ENCODE results near the gene ASTN2. TPM values are rescaled to one million over a fixed set of nuclear protein-coding genes. Genes with fewer than 3 reads are reported as not detected.

The ASTN2 gene
- total RNA-seq, 1 experiment from 2014 or later, result 25.2 TPM

GRCh38 chr9:117315236-117315635 is 99.6 kb downstream of the ASTN2 start:
- DNase-seq (ENCODE audit: low spot score), result peak; percentile 73
- in situ Hi-C loops (cut with HindIII; ENCODE audit: low sequenced_read_pairs), result no loop called here

- in situ Hi-C loops (cut with HindIII; ENCODE audit: low sequenced_read_pairs), result no loop called here
- no peak for DNase-seq (ENCODE audit: low spot score)
These were observed 100.9 kb downstream of the ASTN2 start for GRCh38 chr9:117313989-117314388.

- no peak for DNase-seq (ENCODE audit: low spot score)
- in situ Hi-C loops (cut with HindIII; ENCODE audit: low sequenced_read_pairs), result no loop called here
These were observed 107.2 kb downstream of the ASTN2 start for GRCh38 chr9:117307701-117308100.

GRCh38 chr9:117306032-117306431 is 108.8 kb downstream of the ASTN2 start:
- in situ Hi-C loops (cut with HindIII; ENCODE audit: low sequenced_read_pairs), result no loop called here
- no peak for DNase-seq (ENCODE audit: low spot score)

GRCh38 chr9:117305454-117305853 is 109.4 kb downstream of the ASTN2 start:
- DNase-seq (ENCODE audit: low spot score), result no peak
- in situ Hi-C loops (cut with HindIII; ENCODE audit: low sequenced_read_pairs), result no loop called here

- DNase-seq (ENCODE audit: low spot score), result peak; percentile 28
- in situ Hi-C loops (cut with HindIII; ENCODE audit: low sequenced_read_pairs), result no loop called here
These were observed 110.3 kb downstream of the ASTN2 start for GRCh38 chr9:117304549-117304948.

GRCh38 chr9:117303643-117304230 is 111.1 kb downstream of the ASTN2 start:
- DNase-seq (ENCODE audit: low spot score), result peak; percentile 84
- in situ Hi-C loops (cut with HindIII; ENCODE audit: low sequenced_read_pairs), result no loop called here

GRCh38 chr9:117302487-117302886 is 112.4 kb downstream of the ASTN2 start:
- in situ Hi-C loops (cut with HindIII; ENCODE audit: low sequenced_read_pairs), result no loop called here
- no peak for DNase-seq (ENCODE audit: low spot score)

GRCh38 chr9:117300371-117301110 is 114.3 kb downstream of the ASTN2 start:
- in situ Hi-C loops (cut with HindIII; ENCODE audit: low sequenced_read_pairs), result no loop called here
- DNase-seq (ENCODE audit: low spot score), result no peak

- DNase-seq (ENCODE audit: low spot score), result no peak
- in situ Hi-C loops (cut with HindIII; ENCODE audit: low sequenced_read_pairs), result no loop called here
These were observed 118.4 kb downstream of the ASTN2 start for GRCh38 chr9:117296453-117296852.

GRCh38 chr9:117293206-117294114 is 121.4 kb downstream of the ASTN2 start:
- in situ Hi-C loops (cut with HindIII; ENCODE audit: low sequenced_read_pairs), result no loop called here
- DNase-seq (ENCODE audit: low spot score), result no peak

GRCh38 chr9:117290856-117291622 is 123.8 kb downstream of the ASTN2 start:
- DNase-seq (ENCODE audit: low spot score), result no peak
- in situ Hi-C loops (cut with HindIII; ENCODE audit: low sequenced_read_pairs), result no loop called here

- no peak for DNase-seq (ENCODE audit: low spot score)
- in situ Hi-C loops (cut with HindIII; ENCODE audit: low sequenced_read_pairs), result no loop called here
These were observed 124.5 kb downstream of the ASTN2 start for GRCh38 chr9:117290306-117290840.

- in situ Hi-C loops (cut with HindIII; ENCODE audit: low sequenced_read_pairs), result no loop called here
- peak; percentile 32 for DNase-seq (ENCODE audit: low spot score)
These were observed 128.6 kb downstream of the ASTN2 start for GRCh38 chr9:117286245-117286644.

- in situ Hi-C loops (cut with HindIII; ENCODE audit: low sequenced_read_pairs), result no loop called here
These were observed 130.4 kb downstream of the ASTN2 start for GRCh38 chr9:117284414-117284813.

GRCh38 chr9:117282541-117282940 is 132.3 kb downstream of the ASTN2 start:
- in situ Hi-C loops (cut with HindIII; ENCODE audit: low sequenced_read_pairs), result no loop called here

More at GRCh38 chr9:117284414-117284813, 130.4 kb downstream of the ASTN2 start:
- no peak for DNase-seq (ENCODE audit: low spot score)

GRCh38 chr9:117278471-117279035 is 136.3 kb downstream of the ASTN2 start:
- peak; percentile 80 for DNase-seq (ENCODE audit: low spot score)
- in situ Hi-C loops (cut with HindIII; ENCODE audit: low sequenced_read_pairs), result no loop called here

More at GRCh38 chr9:117282541-117282940, 132.3 kb downstream of the ASTN2 start:
- DNase-seq (ENCODE audit: low spot score), result peak; percentile 56

GRCh38 chr9:117278020-117278419 is 136.8 kb downstream of the ASTN2 start:
- in situ Hi-C loops (cut with HindIII; ENCODE audit: low sequenced_read_pairs), result no loop called here
- peak; percentile 30 for DNase-seq (ENCODE audit: low spot score)

- DNase-seq (ENCODE audit: low spot score), result no peak
- in situ Hi-C loops (cut with HindIII; ENCODE audit: low sequenced_read_pairs), result no loop called here
These were observed 138.4 kb downstream of the ASTN2 start for GRCh38 chr9:117276444-117276843.
